DND-41 (cell line): ENCODE results near the gene CASP2.

Source experiments
- ATAC-seq: fragments of 200-7000 bp; cut with Tn5 transposase; 3 replicates; pipeline ENCODE4 v1.9.1; 2021; ENCODE audit warnings: low read depth; ENCODE audit not compliant: insufficient read depth
- DNase-seq: peaks from one replicate; pipeline ENCODE4 v3.0.0-alpha.2; 2020
- H2AFZ ChIP-seq: 2 replicates; pipeline ENCODE4 v1.6.0; 2012; ENCODE audit warnings: low read depth, low read length
- H3K27ac ChIP-seq: 2 replicates; pipeline ENCODE4 v1.5.1; 2012; ENCODE audit warnings: low read length, inconsistent platforms
- H3K27me3 ChIP-seq: fragments of 200-600 bp; sonication (generic); 2 replicates; pipeline ENCODE4 v1.6.0; 2012; ENCODE audit warnings: low read length, mild to moderate bottlenecking, inconsistent platforms; ENCODE audit not compliant: insufficient read depth, poor library complexity
- H3K36me3 ChIP-seq: 2 replicates; pipeline ENCODE4 v1.5.1; 2012; ENCODE audit warnings: low read length, inconsistent platforms; ENCODE audit not compliant: insufficient read depth
- H3K4me1 ChIP-seq: 2 replicates; pipeline ENCODE4 v1.5.1; 2012; ENCODE audit warnings: mild to moderate bottlenecking, low read length; ENCODE audit not compliant: insufficient read depth
- H3K4me2 ChIP-seq: 2 replicates; pipeline ENCODE4 v1.6.0; 2012; ENCODE audit warnings: mild to moderate bottlenecking, moderate library complexity, low read length, inconsistent platforms; ENCODE audit not compliant: insufficient read depth
- H3K4me3 ChIP-seq, 2 experiments: fragments of 200-600 bp in 1 of 2; shearing (Covaris generic) in 1 of 2; 2 replicates each; pipeline ENCODE4 v1.5.1; 2012 to 2016; ENCODE audit warnings: inconsistent platforms in 2 of 2, low read length in 2 of 2, mild to moderate bottlenecking in 2 of 2, low read depth in 1 of 2, moderate library complexity in 1 of 2
- H3K79me2 ChIP-seq: 2 replicates; pipeline ENCODE4 v1.6.0; 2012; ENCODE audit warnings: low read length, inconsistent platforms; ENCODE audit not compliant: insufficient read depth
- H3K9ac ChIP-seq: 2 replicates; pipeline ENCODE4 v1.6.0; 2012; ENCODE audit warnings: low read depth, mild to moderate bottlenecking, inconsistent platforms, low read length, moderate library complexity
- H3K9me3 ChIP-seq: 2 replicates; pipeline ENCODE4 v1.5.1; 2012; ENCODE audit warnings: low read length, moderate library complexity, mild to moderate bottlenecking, inconsistent platforms; ENCODE audit not compliant: insufficient read depth, severe bottlenecking
- H4K20me1 ChIP-seq: 2 replicates; pipeline ENCODE4 v1.6.0; 2012; ENCODE audit warnings: low read length; ENCODE audit not compliant: insufficient read depth
- EZH2 ChIP-seq: IDR thresholded peaks from 3 replicates; pipeline ENCODE4 v1.6.1; 2012; ENCODE audit warnings: borderline replicate concordance, low read depth, mild to moderate bottlenecking, moderate library complexity, low read length, inconsistent platforms; ENCODE audit not compliant: severe bottlenecking
- TF ChIP-seq, protein P1 (sequence below): IDR thresholded peaks from 2 replicates; pipeline ENCODE4 v1.5.1; 2012; ENCODE audit warnings: borderline replicate concordance, low read length, moderate library complexity, mild to moderate bottlenecking; ENCODE audit not compliant: poor library complexity, severe bottlenecking; ENCODE audit errors: extremely low read depth

Gene CASP2

GRCh38 chr7:143245123-143245522, 43.0 kb upstream of the CASP2 start:
- H2AFZ ChIP-seq = no peak overlapping the region

GRCh38 chr7:143247372-143247771, 40.8 kb upstream of the CASP2 start:
- Histone ChIP-seq H3K27me3 (no peaks in the 10 kb centered on the region), H3K27ac (no peak overlapping the region), H3K4me3 (no peak overlapping the region), H4K20me1 (no peaks in the 10 kb centered on the region), H3K9me3 (no peaks in the 10 kb centered on the region), H2AFZ (no peak overlapping the region), H3K9ac (no peak overlapping the region), H3K79me2 (no peaks in the 10 kb centered on the region), H3K36me3 (no peaks in the 10 kb centered on the region), H3K4me1 (peaks cover 33% of the 10 kb centered on the region), H3K4me2 (no peak overlapping the region)
- DNase-seq (no peak), ATAC-seq (no peak)
- TF ChIP-seq EZH2 = no peak
- TF ChIP-seq, protein P1, sequence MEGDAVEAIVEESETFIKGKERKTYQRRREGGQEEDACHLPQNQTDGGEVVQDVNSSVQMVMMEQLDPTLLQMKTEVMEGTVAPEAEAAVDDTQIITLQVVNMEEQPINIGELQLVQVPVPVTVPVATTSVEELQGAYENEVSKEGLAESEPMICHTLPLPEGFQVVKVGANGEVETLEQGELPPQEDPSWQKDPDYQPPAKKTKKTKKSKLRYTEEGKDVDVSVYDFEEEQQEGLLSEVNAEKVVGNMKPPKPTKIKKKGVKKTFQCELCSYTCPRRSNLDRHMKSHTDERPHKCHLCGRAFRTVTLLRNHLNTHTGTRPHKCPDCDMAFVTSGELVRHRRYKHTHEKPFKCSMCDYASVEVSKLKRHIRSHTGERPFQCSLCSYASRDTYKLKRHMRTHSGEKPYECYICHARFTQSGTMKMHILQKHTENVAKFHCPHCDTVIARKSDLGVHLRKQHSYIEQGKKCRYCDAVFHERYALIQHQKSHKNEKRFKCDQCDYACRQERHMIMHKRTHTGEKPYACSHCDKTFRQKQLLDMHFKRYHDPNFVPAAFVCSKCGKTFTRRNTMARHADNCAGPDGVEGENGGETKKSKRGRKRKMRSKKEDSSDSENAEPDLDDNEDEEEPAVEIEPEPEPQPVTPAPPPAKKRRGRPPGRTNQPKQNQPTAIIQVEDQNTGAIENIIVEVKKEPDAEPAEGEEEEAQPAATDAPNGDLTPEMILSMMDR = no peak

More at GRCh38 chr7:143245123-143245522, 43.0 kb upstream of the CASP2 start:
- H4K20me1 ChIP-seq = no peaks in the 10 kb centered on the region
- ATAC-seq = no peak
- no peak overlapping the region for H3K4me3 ChIP-seq
- TF ChIP-seq, protein P1 = no peak
- TF ChIP-seq EZH2 = no peak
- peaks cover 11% of the 10 kb centered on the region for H3K4me1 ChIP-seq
- no peaks in the 10 kb centered on the region for H3K79me2 ChIP-seq
- no peak overlapping the region for H3K4me2 ChIP-seq
- no peak overlapping the region for H3K9ac ChIP-seq
- no peak overlapping the region for H3K27ac ChIP-seq
- no peak for DNase-seq
- H3K27me3 ChIP-seq = no peaks in the 10 kb centered on the region
- H3K36me3 ChIP-seq = no peaks in the 10 kb centered on the region
- no peaks in the 10 kb centered on the region for H3K9me3 ChIP-seq

DNA sequence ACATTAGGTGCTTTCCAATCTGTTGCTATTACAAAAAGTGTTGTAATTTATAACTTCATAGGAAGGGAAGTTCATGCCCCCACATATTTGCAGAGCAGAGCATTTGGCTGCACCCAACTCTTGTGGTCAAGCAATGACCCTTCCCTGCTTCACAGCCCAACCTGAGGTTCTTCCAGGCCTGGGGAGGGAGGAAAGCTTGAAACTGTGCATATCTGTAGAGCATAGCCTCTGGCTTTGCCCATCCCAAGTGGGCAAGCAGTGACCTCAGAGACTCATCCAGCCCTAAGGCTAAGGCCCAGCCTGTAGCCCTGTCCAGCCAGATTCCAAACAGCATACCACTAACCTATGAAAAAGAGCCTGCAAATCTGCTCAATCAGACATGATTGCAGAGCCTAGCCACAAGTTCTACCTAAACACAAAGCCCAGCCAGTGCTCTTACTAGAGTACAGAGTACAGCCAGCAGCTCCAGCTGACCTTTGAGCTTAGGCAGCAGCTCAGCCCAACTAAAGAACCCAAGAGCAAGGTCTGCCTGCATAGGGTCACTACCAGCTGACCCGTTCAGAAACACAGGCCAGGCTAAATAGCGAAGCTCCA, 39.3 kb upstream of the CASP2 start:
- no peak for TF ChIP-seq EZH2
- TF ChIP-seq, protein P1 = no peak
- Histone ChIP-seq H3K9me3 (no peaks in the 10 kb centered on the region), H3K27ac (no peak overlapping the region), H3K4me3 (no peak overlapping the region), H3K4me2 (no peak overlapping the region), H3K9ac (no peak overlapping the region), H3K36me3 (no peaks in the 10 kb centered on the region), H3K27me3 (no peaks in the 10 kb centered on the region), H3K79me2 (no peaks in the 10 kb centered on the region), H3K4me1 (peaks cover 34% of the 10 kb centered on the region), H2AFZ (no peak overlapping the region), H4K20me1 (no peaks in the 10 kb centered on the region)
- DNase-seq (no peak), ATAC-seq (no peak)
